Thymus (tissue), 11 donors: ENCODE measurements around the gene SPG11. TPM values are rescaled to one million over a fixed set of nuclear protein-coding genes. Genes with fewer than 3 reads are reported as not detected.

Experiments used
- DNase-seq, 9 donors: peaks; one replicate each; pipeline ENCODE4 v3.0.0-alpha.2; 2013; ENCODE audit warnings: low spot score in 9 of 9, low read depth in 6 of 9, missing footprints in 1 of 9
- H3K27ac ChIP-seq, 2 donors: one replicate each; pipeline ENCODE4 v1.5.1; 2013; ENCODE audit warnings: control low read depth in 1 of 2, low read depth in 1 of 2, low read length in 1 of 2, mild to moderate bottlenecking in 1 of 2, moderate library complexity in 1 of 2
- H3K27me3 ChIP-seq, 2 donors: one replicate each; pipeline ENCODE4 v1.5.1; 2013; ENCODE audit warnings: low read length in 1 of 2; ENCODE audit not compliant: control insufficient read depth in 2 of 2, insufficient read depth in 1 of 2
- H3K36me3 ChIP-seq, 2 donors: one replicate each; pipeline ENCODE4 v1.5.1; 2013; ENCODE audit warnings: low read length in 1 of 2, mild to moderate bottlenecking in 1 of 2, moderate library complexity in 1 of 2; ENCODE audit not compliant: control insufficient read depth in 2 of 2, insufficient read depth in 2 of 2
- H3K4me1 ChIP-seq, 2 donors: one replicate each; pipeline ENCODE4 v1.5.1; 2013; ENCODE audit warnings: low read length in 2 of 2; ENCODE audit not compliant: control insufficient read depth in 2 of 2, insufficient read depth in 2 of 2
- H3K4me3 ChIP-seq, 2 donors: one replicate each; pipeline ENCODE4 v1.5.1; 2013; ENCODE audit warnings: low read length in 2 of 2, control low read depth in 1 of 2, mild to moderate bottlenecking in 1 of 2
- H3K9me3 ChIP-seq, 2 donors: one replicate each; pipeline ENCODE4 v1.5.1; 2013; ENCODE audit warnings: low read length in 1 of 2, mild to moderate bottlenecking in 1 of 2; ENCODE audit not compliant: control insufficient read depth in 2 of 2, insufficient read depth in 1 of 2
- WGBS: extraction: QIAGEN DNeasy Blood & Tissue Kit; methylation state at CpG from one replicate; pipeline ENCODE4 v1.1.7; 2013; 5-methylcytosine and 5-hydroxymethylcytosine counted together
- polyA plus RNA-seq: library from polyadenylated mRNA; stranded (reverse); fragments of 200-250 nt; gene quantifications from one replicate; pipeline ENCODE4 v1.2.3, GENCODE V29; 2013
- total RNA-seq: library from RNA; stranded (reverse); fragments of 120-200 nt; gene quantifications from one replicate; pipeline ENCODE4 v1.2.4, GENCODE V29; 2013
- donor health status: healthy.

The SPG11 gene
- total and polyA plus RNA-seq, 2 donors, result 48.0 to 67.3 TPM

DNA sequence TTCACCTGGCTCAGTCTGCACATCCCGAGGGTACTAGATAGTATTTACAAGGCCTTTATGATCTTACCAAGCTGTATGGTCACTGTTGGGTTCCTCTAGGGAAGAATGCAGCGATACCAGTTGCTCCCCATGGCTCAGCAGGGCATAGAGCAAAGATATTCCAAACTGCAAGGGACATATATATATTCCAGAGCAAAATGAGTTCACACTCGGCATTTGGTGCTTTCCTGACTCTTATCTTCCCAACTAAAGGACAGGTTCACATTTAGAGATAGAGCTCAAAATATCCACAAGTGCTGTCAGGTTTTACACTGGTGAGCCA, 3.5 kb upstream of the SPG11 start:
- no peaks in the 10 kb centered on the region for H3K27me3 ChIP-seq
- 61% methylated on average over 3 of the region's 3 CpGs for WGBS
- DNase-seq, result no peak
- H3K36me3 ChIP-seq, result no peaks in the 10 kb centered on the region
- H3K9me3 ChIP-seq, result no peaks in the 10 kb centered on the region
- no peak overlapping the region for H3K4me3 ChIP-seq
- H3K4me1 ChIP-seq, result peaks cover 48 to 59% of the 10 kb centered on the region in 2 donors
- H3K27ac ChIP-seq, result peak overlapping the region; percentile 68 to 85

DNA sequence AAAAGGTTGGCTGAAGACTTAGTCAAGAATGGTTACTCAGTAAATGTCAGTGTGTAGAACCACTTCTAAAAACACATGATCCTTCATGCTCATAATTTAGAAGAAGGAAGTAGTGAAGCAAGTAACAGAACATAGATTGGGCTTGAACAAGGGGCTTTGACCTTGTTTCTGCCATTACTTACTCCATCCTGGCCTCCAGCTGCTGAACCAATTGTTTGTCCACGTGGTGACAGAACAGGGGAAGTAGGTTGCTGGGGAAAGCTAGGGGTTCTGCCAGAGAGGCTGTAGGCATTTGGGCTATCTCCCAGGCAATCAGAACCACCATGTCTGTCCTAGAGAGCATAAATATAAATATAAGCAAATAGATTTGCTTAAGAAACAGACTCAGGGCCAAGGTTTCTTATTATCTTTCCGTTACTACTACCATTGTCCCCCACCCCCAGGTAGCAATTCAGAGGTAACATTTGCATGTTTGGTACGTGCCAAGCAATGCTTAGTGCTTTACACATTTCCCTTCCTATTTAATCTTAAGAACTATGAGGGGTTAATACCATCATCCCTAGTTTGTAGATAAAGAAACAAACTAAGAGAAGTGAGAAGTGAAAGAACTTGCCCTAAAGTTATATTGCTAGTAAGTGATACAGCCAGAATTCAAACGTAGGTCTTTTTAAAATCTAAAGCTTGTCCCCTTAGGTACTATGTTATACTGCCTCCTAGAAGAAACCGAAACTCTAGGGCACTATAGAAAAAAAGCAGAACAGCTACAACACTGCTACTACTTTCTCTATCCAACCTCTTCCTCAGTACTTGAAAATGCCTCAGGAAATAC, 3.0 kb upstream of the SPG11 start:
- 41% methylated on average over 5 of the region's 5 CpGs for WGBS
- Histone ChIP-seq H3K4me3 (no peak overlapping the region), H3K36me3 (no peaks in the 10 kb centered on the region), H3K27me3 (no peaks in the 10 kb centered on the region), H3K9me3 (no peaks in the 10 kb centered on the region), H3K4me1 (peaks cover 47 to 55% of the 10 kb centered on the region in 2 donors), H3K27ac (peak overlapping the region; percentile 68 to 85)
- DNase-seq, result peak in 1 of 9 donors; percentile 59

DNA sequence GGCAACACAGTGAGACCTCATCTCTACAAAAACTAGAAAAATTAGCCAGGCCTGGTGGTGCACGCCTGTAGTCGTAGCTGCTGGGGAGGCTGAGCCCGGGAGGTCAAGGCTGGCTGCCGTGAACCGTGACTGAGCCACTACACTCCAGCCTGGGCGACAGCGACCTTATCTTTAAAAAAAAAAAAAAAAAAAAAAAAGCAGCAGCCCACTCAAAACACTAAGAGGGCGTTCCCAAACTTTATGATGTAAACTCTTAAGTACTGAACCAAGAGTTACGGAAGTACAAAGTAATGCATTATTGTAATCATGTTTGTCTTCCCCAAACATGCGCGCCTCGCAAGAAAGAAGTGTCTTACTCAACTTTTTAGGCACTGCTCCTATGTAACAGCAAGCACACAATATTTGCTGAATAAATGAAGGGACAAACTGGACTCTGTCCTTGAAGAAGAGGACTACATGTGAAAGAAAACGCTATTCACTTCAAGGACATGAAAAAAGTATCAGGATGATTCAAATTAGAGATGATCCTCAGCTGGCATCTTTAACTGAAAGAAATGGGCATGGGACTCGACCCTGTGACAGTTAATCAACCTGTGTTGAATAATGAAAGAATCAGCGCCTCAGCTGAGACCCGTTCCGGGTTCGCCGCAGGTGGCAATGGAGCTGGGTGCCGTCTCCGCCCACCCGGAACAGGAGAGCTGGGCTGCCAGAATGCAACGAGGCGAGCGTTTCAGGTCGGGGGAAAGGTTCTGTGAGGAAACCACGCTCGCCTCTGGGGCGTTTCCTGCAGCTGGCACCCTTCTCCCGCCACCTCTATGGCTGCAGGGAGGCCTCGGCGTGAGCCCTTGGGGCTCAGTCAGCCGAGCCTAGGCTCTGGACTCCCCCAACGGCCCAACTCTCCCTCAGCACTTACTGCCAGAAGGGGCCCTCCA, 718 bp downstream of the SPG11 start:
- 16% methylated on average over 34 of the region's 34 CpGs for WGBS
- H3K27me3 ChIP-seq, result no peaks in the 10 kb centered on the region
- H3K27ac ChIP-seq, result peak overlapping the region; percentile 99
- no peaks in the 10 kb centered on the region for H3K9me3 ChIP-seq
- H3K36me3 ChIP-seq, result peaks cover 0 to 14% of the 10 kb centered on the region in 2 donors
- peak overlapping the region; percentile 69 to 88 for H3K4me3 ChIP-seq
- H3K4me1 ChIP-seq, result peaks cover 19 to 22% of the 10 kb centered on the region in 2 donors
- peak; percentile 65 to 92 (median 74) for DNase-seq

DNA sequence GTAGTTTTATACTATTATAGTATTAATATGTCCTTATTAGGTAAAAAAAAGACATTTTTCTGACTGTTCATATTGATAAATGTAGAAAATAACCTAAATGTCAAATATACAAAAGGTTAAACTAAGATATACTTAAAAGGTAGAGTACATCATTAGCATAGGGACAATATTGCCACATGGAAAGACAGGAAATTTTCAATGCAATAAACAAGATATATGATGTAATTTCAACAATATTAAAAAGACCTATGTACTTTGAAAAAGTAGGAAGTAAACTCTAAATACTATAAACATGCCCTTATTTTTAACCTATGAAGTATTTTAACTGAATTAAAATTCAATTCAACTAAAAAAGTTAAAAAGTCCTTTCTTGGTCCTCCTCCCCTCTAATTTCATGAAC, 1.9 kb downstream of the SPG11 start:
- no peak overlapping the region for H3K4me3 ChIP-seq
- H3K9me3 ChIP-seq, result no peaks in the 10 kb centered on the region
- H3K36me3 ChIP-seq, result peaks cover 6 to 19% of the 10 kb centered on the region in 2 donors
- peaks cover 12 to 18% of the 10 kb centered on the region in 2 donors for H3K4me1 ChIP-seq
- no peaks in the 10 kb centered on the region for H3K27me3 ChIP-seq
- no peak for DNase-seq
- no peak overlapping the region for H3K27ac ChIP-seq

DNA sequence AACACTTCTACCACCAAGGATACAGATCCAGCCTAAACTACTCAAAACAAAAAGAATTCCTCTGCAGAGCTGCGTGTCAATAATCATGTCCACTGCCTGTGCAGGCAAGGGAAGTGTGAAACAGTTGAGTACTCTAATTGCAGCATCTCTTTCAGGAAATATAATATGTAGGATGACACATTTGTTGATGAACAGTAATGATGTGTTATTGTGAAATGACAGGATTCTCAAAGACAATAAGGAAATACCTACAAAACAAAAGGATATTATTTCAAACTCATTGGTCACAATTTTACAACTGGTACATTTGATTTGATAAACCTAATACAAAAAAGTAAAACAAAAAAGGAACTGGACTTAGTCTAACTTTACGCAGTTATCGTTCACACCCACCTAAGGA, 4.4 kb downstream of the SPG11 start:
- no peaks in the 10 kb centered on the region for H3K27me3 ChIP-seq
- H3K4me1 ChIP-seq, result peaks cover 3 to 11% of the 10 kb centered on the region in 2 donors
- WGBS, result over 99% methylated on average over 3 of the region's 3 CpGs
- no peaks in the 10 kb centered on the region for H3K9me3 ChIP-seq
- no peak for DNase-seq
- no peak overlapping the region for H3K4me3 ChIP-seq
- H3K27ac ChIP-seq, result no peak overlapping the region
- H3K36me3 ChIP-seq, result peaks cover 16 to 33% of the 10 kb centered on the region in 2 donors

DNA sequence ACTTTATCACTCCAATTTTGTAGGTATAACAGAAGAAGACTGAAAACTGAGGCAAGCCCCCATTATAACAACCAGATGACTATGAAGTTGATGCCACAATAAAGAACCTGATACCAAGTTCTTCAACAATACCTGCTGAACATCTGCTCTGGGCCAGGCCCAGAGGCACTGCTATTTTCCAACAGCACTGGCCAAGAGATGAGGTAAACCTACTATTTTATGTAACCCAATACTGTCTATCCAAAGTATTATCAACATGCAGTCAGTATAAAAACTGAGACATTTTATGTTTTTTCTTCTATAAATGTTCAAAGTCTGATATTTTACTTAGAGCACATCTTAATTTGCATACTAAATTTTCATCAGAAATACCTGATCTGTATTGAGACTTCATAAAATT, 6.1 kb downstream of the SPG11 start:
- H3K27me3 ChIP-seq, result no peaks in the 10 kb centered on the region
- H3K27ac ChIP-seq, result no peak overlapping the region
- H3K4me1 ChIP-seq, result peaks cover 2 to 3% of the 10 kb centered on the region in 2 donors
- H3K36me3 ChIP-seq, result peaks cover 16 to 41% of the 10 kb centered on the region in 2 donors
- no peak overlapping the region for H3K4me3 ChIP-seq
- H3K9me3 ChIP-seq, result no peaks in the 10 kb centered on the region
- DNase-seq, result no peak

DNA sequence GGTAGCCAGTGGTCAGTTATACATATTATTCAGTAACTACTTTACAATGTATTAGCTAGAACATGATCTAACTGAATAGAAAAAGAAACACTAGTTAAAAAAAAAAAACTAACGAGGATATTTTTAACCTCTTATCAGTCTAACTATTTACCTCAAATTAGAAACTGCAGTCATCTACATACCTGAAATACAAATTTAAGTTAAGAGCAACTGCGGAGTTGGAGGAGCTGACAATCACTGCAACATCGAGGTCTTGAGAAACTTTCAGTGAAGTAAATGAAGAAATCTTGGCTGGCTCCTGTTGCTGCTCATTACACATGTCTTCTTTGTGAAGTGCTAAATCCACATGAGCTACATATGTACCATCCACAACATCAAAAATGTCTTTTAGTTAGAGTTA, 6.5 kb downstream of the SPG11 start:
- Histone ChIP-seq H3K4me1 (no peaks in the 10 kb centered on the region), H3K27me3 (no peaks in the 10 kb centered on the region), H3K9me3 (no peaks in the 10 kb centered on the region), H3K36me3 (peaks cover 16 to 43% of the 10 kb centered on the region in 2 donors), H3K27ac (no peak overlapping the region), H3K4me3 (no peak overlapping the region)
- DNase-seq, result no peak
- 96% methylated on average over 3 of the region's 3 CpGs for WGBS

DNA sequence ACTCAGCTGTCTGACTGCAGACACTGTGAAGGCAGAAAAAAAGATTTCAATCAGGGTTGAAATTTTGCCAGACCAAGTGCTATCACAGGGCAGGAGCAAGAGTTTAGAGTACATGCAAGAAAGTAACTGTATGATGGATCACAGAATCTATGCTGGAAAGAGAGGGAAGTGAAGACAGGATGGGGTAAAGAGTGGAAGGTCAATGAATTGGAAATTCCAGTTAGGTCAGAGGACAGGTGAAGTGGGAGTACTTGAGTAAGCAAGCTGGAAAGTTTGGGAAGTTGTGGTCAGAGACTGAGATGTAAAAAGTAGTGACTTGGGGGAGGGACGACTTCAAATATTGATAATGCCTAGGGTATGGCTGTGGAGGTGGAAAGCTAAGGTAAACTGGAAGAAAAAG, 7.2 kb downstream of the SPG11 start:
- H3K4me3 ChIP-seq, result no peak overlapping the region
- WGBS, result 93% methylated on average over 1 of the region's 1 CpG

DNA sequence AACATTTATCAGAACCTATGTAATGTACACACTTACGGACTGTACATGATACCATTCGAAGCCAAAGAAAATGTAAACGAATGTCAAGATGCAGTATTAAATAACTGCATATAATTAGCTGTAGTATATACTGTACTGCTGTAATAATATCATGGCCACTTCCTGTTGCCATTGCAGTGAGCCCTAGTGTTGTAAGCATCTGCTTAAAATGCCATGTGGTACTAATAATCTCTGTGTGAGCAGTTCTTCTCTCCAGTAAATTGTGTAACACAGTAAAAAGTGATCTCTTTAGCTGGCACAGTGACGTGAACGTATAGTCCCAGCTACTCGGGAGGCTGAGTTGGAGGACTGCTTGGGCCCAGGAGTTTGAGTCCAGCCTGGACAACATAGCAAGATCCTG, 8.6 kb downstream of the SPG11 start:
- Histone ChIP-seq H3K27ac (no peak overlapping the region), H3K9me3 (no peaks in the 10 kb centered on the region), H3K4me1 (no peaks in the 10 kb centered on the region), H3K4me3 (no peak overlapping the region), H3K36me3 (peaks cover 25 to 58% of the 10 kb centered on the region in 2 donors), H3K27me3 (no peaks in the 10 kb centered on the region)
- 98% methylated on average over 6 of the region's 6 CpGs for WGBS
- DNase-seq, result no peak

More for the DNA sequence above, 7.2 kb downstream of the SPG11 start:
- Histone ChIP-seq H3K9me3 (no peaks in the 10 kb centered on the region), H3K4me1 (no peaks in the 10 kb centered on the region), H3K36me3 (peaks cover 20 to 49% of the 10 kb centered on the region in 2 donors), H3K27me3 (no peaks in the 10 kb centered on the region), H3K27ac (no peak overlapping the region)
- DNase-seq, result no peak
